CD4-positive, alpha-beta T cell treated with Interleukin-4 for 4 hours (primary cell): Measurements from ENCODE around the gene CHST9.
"Not testable (repeated sequence)": the region's sequence is repeated elsewhere in the genome, so short reads cannot be mapped to it uniquely, and the experiment has no call there.

Experiments
- DNase-seq: peaks from one replicate; pipeline ENCODE4 v3.0.0-alpha.2; 2020

CHST9 gene, protein sequence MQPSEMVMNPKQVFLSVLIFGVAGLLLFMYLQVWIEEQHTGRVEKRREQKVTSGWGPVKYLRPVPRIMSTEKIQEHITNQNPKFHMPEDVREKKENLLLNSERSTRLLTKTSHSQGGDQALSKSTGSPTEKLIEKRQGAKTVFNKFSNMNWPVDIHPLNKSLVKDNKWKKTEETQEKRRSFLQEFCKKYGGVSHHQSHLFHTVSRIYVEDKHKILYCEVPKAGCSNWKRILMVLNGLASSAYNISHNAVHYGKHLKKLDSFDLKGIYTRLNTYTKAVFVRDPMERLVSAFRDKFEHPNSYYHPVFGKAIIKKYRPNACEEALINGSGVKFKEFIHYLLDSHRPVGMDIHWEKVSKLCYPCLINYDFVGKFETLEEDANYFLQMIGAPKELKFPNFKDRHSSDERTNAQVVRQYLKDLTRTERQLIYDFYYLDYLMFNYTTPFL

DNA sequence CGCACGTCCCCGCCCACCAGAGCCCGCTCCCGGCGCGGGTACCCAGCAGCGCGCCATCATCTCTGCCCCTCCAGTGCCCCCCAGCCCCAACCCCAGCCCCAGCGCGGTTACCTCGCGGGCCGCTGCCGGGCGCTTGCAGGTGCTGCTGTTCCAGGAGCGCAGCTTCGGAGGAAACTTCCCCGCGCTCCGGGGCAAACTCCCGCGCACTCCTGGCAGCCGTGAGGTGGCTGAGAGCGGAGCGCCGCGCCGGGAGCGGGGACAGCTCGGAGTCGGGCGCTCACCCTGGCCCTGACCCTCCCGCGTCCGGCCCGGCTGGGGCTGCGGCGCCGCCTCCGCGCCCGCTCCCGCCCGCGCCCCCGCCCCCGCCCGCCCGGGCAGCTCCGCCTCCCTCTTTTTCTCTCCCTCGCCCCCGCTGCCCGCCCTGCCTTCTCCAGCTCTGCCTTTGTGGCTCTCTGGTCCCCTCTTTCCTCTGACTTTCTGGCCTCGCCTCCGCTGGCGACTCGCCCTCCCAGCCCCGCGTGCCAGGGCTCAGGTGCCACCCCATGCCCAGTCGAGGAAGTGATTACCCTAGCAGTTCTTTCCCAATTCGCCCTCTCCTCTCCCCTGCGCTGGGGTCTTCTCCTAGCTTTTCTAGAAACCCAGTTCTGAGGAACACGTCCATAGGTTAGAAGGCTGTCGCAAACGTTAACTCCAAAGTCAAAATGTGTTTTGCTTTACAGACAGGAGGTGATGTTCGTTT is at the start of gene CHST9:
Gene CHST9, minus strand, starts transcription at position 284 of the 739 bp plus-strand sequence. CDS start 42,499 bp downstream, outside the sequence.
- DNase-seq, result no peak

DNA sequence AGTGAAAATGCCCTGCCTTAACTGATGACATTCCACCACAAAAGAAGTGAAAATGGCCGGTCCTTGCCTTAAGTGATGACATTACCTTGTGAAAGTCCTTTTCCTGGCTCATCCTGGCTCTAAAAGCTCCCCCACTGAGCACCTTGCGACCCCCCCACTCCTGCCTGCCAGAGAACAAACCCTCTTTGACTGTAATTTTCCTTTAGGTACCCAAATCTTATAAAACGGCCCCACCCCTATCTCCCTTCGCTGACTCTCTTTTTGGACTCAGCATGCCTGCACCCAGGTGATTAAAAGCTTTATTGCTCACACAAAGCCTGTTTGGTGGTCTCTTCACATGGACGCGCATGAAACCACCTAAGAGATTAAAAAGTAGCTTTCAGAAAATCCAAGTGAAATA is 47.2 kb upstream of the CHST9 start:
- DNase-seq, result not testable (repeated sequence)

DNA sequence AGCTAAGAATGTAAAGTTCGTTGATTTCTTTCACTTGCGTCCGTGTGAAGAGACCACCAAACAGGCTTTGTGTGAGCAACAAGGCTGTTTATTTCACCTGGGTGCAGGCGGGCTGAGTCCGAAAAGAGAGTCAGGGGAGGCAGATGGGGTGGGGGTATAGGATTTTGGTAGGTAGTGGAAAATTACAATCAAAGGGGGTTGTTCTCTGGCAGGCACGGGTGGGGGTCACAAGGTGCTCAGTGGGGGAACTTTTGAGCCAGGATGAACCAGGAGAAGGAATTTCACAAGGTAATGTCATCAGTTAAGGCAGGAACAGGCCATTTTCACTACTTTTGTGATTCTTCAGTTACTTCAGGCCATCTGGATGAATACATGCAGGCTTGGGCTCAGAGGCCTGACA is 46.6 kb upstream of the CHST9 start:
- DNase-seq, result not testable (repeated sequence)

DNA sequence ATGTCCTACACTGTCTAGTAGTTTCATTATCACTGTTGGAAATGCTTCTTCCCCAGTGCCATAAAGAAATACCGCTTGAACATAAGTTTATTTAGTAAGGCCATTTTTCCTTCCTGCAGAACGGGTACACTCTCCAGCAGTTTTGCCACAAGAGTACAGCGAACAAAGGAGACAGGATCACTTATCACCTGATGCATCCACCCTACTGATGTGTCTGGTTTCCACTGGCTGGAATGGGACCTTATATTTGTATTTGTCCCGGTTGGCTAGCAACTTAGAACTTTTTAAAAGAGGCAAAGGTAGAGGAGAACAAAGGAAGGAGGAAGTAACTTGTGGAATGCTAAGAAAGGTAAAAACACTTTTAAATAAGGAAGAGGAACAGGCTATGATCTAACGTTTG is 46.1 kb upstream of the CHST9 start:
- not testable (repeated sequence) for DNase-seq

- no peak for DNase-seq
Observed at GRCh38 chr18:27227721-27228120, 42.6 kb upstream of the CHST9 start.

GRCh38 chr18:27226556-27227075 is 41.5 kb upstream of the CHST9 start:
- DNase-seq, result no peak

DNA sequence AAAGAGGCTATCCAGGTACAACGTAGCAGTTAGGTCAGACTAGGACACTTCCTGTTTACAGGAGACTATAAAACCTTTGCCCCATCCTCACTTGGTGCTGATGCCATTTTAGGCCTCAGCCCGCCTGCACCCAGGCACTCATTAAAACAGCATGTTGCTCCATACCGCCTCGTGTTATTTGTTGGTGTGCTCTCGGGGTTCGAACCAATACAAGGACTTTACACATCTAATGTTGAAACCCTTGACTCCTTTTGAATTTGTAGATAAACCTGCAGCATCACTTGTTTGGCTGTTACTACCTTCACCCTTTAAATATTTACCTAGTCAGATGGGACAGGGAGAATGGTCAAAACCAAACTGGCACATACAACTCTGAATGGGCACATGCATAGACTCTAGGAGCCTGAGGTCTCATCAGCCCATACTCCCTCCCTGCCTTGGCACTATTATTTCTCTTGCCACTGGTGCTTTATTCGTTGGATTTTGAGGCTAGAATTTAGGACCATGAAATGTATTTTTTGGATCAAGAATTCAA is 40.9 kb upstream of the CHST9 start:
- no peak for DNase-seq

DNA sequence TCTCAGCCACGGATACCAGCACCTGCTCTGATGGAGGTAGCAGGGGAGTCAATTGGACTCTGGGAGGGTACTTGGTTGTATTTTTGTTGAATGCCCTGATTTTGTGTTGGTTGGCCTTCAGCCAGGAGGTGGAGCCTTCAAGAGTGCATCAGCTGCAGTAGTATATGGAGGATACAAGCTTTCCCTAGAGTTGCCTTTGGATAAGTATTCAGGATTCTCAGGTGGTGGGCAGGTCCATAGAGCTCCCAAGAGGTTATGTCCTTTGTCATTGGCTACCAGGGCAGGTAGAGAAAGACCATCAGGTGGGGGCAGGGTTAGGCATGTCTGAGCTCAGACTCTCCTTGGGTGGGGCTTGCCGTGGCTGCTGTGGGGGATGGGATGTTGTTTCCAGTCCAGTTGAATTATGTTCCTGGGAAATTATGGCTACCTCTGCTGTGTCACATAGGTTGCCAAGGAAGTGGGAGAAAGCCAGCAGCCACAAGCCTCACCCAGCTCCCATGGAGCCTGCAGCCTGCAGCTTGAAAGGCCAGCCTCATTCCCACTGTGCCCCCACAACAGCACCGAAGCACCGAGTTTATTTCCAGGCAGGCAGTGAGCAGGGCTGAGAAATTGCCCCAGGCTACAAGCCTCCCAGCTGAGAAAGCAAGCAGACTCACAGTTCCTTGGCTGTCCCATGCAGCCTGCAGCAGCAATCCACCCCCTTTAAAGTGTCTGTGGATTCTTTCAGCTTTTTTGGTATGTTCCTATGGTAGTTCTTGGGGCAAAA is 38.6 kb upstream of the CHST9 start:
- DNase-seq, result no peak

GRCh38 chr18:27214831-27215230 is 29.7 kb upstream of the CHST9 start:
- no peak for DNase-seq

- DNase-seq, result no peak
Observed at GRCh38 chr18:27213123-27213717, 28.1 kb upstream of the CHST9 start.

DNA sequence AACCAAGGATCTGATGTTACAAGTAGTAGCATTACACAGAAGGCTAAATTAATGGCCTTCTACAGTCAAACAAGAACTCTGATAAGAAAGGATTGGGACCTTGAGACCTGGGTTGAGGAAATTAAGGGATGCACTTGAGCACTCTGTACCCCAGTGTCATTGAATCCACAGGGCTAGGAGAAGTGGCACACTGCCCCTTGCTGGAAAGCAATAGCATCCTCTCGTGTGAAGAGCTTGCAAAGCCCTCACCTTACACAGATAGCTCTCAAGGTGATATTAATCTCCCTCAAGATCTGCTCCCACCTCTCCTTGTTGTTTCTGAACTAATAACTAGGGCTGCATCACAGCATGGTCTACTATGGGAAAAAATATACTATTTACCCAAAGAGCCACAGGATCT is 26.5 kb upstream of the CHST9 start:
- no peak for DNase-seq

- no peak for DNase-seq
Observed at GRCh38 chr18:27206411-27206810, 21.3 kb upstream of the CHST9 start.

DNA sequence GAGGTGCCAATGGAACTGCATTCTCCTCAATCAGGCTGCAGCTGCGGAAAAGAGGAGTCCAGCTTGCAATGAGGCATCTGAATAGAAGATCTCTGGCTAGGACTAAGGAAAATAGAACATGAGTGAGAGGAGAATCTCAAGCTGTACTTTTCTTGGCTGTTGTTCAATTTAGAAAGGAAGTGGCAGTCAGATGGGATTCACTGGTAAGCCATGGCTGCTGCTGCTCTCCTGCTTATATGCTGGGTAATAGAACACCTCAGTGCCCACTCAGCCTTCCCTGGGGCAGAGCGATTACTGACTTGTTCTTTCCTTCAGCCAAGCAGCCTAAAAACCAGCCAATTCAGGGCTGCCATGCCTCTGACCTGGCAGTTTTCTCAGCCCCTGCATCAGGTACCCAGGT is 17.6 kb upstream of the CHST9 start:
- DNase-seq, result no peak

- no peak for DNase-seq
Observed at GRCh38 chr18:27198036-27198435, 12.9 kb upstream of the CHST9 start.

- no peak for DNase-seq
Observed at GRCh38 chr18:27188309-27188708, 3.2 kb upstream of the CHST9 start.

- DNase-seq, result no peak
Observed at GRCh38 chr18:27185897-27186296, 789 bp upstream of the CHST9 start.

- no peak for DNase-seq
Observed at GRCh38 chr18:27184115-27185024, 738 bp downstream of the CHST9 start.

DNA sequence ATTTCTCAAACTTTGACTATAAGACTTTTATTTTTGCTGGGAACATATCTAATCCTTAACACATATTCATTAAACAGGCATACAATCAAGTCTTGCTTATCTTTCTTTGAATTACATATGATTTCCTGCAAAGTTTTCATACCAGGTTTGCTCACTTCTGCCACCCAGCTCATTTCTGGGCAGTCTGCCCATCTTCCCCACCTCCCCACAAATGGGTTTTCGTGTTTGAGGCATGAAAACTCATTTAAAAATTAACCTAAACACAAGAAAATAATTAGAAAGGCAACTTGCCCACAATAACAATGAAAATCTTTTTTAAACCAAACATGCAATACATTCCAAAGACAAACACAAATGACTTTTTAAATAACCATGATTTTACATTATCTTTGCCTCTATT is 3.4 kb downstream of the CHST9 start:
- DNase-seq, result no peak

GRCh38 chr18:27178424-27178823 is 6.7 kb downstream of the CHST9 start:
- DNase-seq, result no peak

GRCh38 chr18:27175914-27176313 is 9.2 kb downstream of the CHST9 start:
- DNase-seq, result no peak

GRCh38 chr18:27175245-27175644 is 9.9 kb downstream of the CHST9 start:
- DNase-seq, result no peak
